ENCODE results near the gene ZNF800.

Gene ZNF800

DNA sequence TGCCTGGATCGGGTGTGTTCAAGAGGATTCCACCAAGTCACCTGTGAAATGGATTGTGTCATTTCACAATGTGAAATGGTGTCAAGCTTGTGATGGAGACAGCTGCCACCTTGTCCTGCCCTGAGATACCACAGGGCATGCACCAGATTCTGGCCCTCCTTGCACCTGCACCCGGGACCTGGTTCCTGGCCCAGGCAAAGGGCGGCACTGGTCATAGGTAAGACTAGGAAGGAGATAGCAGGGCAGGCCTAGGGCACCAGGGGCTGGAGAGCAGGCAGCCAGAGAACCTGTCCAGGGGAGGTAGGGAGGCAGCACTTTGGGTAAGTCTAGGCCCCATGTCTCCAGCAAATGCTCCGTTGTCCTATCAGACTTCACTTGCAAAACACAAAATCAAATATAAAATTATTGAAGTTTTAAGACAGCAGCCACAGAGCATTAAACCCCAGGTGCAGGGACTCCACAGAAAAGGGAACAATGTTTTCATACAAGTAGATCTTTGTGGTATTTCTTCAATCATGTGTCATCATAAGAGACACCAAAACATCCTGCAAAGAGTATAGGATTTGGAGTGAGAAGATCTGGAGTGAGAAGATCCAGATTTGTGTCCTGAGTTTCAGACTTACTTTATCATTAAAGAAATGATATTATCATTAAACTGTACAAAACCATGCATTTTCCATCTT lies 22.7 kb upstream of the ZNF800 start:
- no peaks in the 10 kb centered on the region for H3K4me1 ChIP-seq (ENCODE audit: insufficient read depth, poor library complexity, severe bottlenecking)
- TF ChIP-seq, protein P1, sequence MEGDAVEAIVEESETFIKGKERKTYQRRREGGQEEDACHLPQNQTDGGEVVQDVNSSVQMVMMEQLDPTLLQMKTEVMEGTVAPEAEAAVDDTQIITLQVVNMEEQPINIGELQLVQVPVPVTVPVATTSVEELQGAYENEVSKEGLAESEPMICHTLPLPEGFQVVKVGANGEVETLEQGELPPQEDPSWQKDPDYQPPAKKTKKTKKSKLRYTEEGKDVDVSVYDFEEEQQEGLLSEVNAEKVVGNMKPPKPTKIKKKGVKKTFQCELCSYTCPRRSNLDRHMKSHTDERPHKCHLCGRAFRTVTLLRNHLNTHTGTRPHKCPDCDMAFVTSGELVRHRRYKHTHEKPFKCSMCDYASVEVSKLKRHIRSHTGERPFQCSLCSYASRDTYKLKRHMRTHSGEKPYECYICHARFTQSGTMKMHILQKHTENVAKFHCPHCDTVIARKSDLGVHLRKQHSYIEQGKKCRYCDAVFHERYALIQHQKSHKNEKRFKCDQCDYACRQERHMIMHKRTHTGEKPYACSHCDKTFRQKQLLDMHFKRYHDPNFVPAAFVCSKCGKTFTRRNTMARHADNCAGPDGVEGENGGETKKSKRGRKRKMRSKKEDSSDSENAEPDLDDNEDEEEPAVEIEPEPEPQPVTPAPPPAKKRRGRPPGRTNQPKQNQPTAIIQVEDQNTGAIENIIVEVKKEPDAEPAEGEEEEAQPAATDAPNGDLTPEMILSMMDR (IDR thresholded peaks at IDR 0.05; ENCODE audit: poor library complexity, severe bottlenecking) = no peak
- H3K27me3 ChIP-seq (ENCODE audit: insufficient read depth, poor library complexity, severe bottlenecking) = peaks cover 14% of the 10 kb centered on the region
- H3K9me3 ChIP-seq (ENCODE audit: severe bottlenecking) = no peaks in the 10 kb centered on the region
- H3K36me3 ChIP-seq (ENCODE audit: low read depth) = no peaks in the 10 kb centered on the region
- DNase-seq (ENCODE audit: low spot score) (no peak), ATAC-seq (ENCODE audit: low read depth) (no peak)
- H3K4me3 ChIP-seq (ENCODE audit: severe bottlenecking) = no peak overlapping the region
- no peak overlapping the region for H3K27ac ChIP-seq (ENCODE audit: poor library complexity, severe bottlenecking)

- Histone ChIP-seq H3K27ac (ENCODE audit: poor library complexity, severe bottlenecking) (no peak overlapping the region), H3K36me3 (ENCODE audit: low read depth) (no peaks in the 10 kb centered on the region), H3K27me3 (ENCODE audit: insufficient read depth, poor library complexity, severe bottlenecking) (peaks cover 14% of the 10 kb centered on the region), H3K9me3 (ENCODE audit: severe bottlenecking) (no peaks in the 10 kb centered on the region), H3K4me3 (ENCODE audit: severe bottlenecking) (no peak overlapping the region), H3K4me1 (ENCODE audit: insufficient read depth, poor library complexity, severe bottlenecking) (no peaks in the 10 kb centered on the region)
- TF ChIP-seq, protein P1 (IDR thresholded peaks at IDR 0.05; ENCODE audit: poor library complexity, severe bottlenecking) = no peak
- ATAC-seq (ENCODE audit: low read depth) = no peak
- no peak for DNase-seq (ENCODE audit: low spot score)
These were observed 21.5 kb upstream of the ZNF800 start for GRCh38 chr7:127413962-127414361.

- TF ChIP-seq, protein P1 (IDR thresholded peaks at IDR 0.05; ENCODE audit: poor library complexity, severe bottlenecking) = no peak
- ATAC-seq (ENCODE audit: low read depth) (no peak), DNase-seq (ENCODE audit: low spot score) (no peak)
- H3K4me1 ChIP-seq (ENCODE audit: insufficient read depth, poor library complexity, severe bottlenecking) = no peaks in the 10 kb centered on the region
- H3K27me3 ChIP-seq (ENCODE audit: insufficient read depth, poor library complexity, severe bottlenecking) = peaks cover 14% of the 10 kb centered on the region
- no peaks in the 10 kb centered on the region for H3K36me3 ChIP-seq (ENCODE audit: low read depth)
- no peak overlapping the region for H3K4me3 ChIP-seq (ENCODE audit: severe bottlenecking)
- no peaks in the 10 kb centered on the region for H3K9me3 ChIP-seq (ENCODE audit: severe bottlenecking)
- H3K27ac ChIP-seq (ENCODE audit: poor library complexity, severe bottlenecking) = no peak overlapping the region
These were observed 20.8 kb upstream of the ZNF800 start for GRCh38 chr7:127413326-127413725.

DNA sequence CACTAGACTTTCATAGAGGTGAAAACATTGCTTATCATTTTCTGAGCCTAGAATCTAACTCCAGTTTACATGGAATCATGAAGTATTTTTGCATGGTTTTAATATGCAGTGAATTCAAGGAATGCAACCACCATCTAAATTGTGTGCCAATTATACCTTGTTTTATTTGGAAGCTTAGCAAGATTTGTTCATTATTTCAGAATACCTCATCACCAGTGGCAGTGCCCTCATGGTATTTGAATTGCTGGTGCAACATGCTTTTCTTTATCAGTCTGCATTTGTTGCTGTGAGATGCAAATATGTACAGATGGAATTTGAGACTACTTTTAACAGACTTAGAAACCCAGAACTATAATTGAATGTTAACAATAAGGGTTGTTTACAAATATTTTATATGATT lies 18.7 kb upstream of the ZNF800 start:
- DNase-seq (ENCODE audit: low spot score) (no peak), ATAC-seq (ENCODE audit: low read depth) (no peak)
- Histone ChIP-seq H3K9me3 (ENCODE audit: severe bottlenecking) (no peaks in the 10 kb centered on the region), H3K27me3 (ENCODE audit: insufficient read depth, poor library complexity, severe bottlenecking) (peaks cover 14% of the 10 kb centered on the region), H3K27ac (ENCODE audit: poor library complexity, severe bottlenecking) (no peak overlapping the region), H3K36me3 (ENCODE audit: low read depth) (no peaks in the 10 kb centered on the region), H3K4me1 (ENCODE audit: insufficient read depth, poor library complexity, severe bottlenecking) (no peaks in the 10 kb centered on the region), H3K4me3 (ENCODE audit: severe bottlenecking) (no peak overlapping the region)
- TF ChIP-seq, protein P1 (IDR thresholded peaks at IDR 0.05; ENCODE audit: poor library complexity, severe bottlenecking) = no peak

GRCh38 chr7:127409629-127410028 lies 17.1 kb upstream of the ZNF800 start:
- Histone ChIP-seq H3K9me3 (ENCODE audit: severe bottlenecking) (no peaks in the 10 kb centered on the region), H3K36me3 (ENCODE audit: low read depth) (no peaks in the 10 kb centered on the region), H3K27ac (ENCODE audit: poor library complexity, severe bottlenecking) (no peak overlapping the region), H3K27me3 (ENCODE audit: insufficient read depth, poor library complexity, severe bottlenecking) (peaks cover 14% of the 10 kb centered on the region), H3K4me1 (ENCODE audit: insufficient read depth, poor library complexity, severe bottlenecking) (no peaks in the 10 kb centered on the region), H3K4me3 (ENCODE audit: severe bottlenecking) (no peak overlapping the region)
- ATAC-seq (ENCODE audit: low read depth) (peak; percentile 36; the same call in 1 of the 3 replicates), DNase-seq (ENCODE audit: low spot score) (no peak)
- TF ChIP-seq, protein P1 (IDR thresholded peaks at IDR 0.05; ENCODE audit: poor library complexity, severe bottlenecking) = no peak
